Retinal pigment epithelial cell (primary cell): ENCODE data around the gene JAZF1.

Source experiments
- DNase-seq: peaks from one replicate; pipeline ENCODE4 v3.0.0-alpha.2; 2010; ENCODE audit warnings: low read depth
- H3K4me3 ChIP-seq: 2 replicates; pipeline ENCODE4 v1.5.1; 2011; ENCODE audit warnings: mild to moderate bottlenecking, low read length, control low read depth, moderate library complexity
- CTCF ChIP-seq: conservative IDR thresholded peaks from 2 replicates; pipeline ENCODE4 v1.5.1; 2011; ENCODE audit warnings: low read depth, low read length, control low read depth, inconsistent platforms

Gene JAZF1

DNA sequence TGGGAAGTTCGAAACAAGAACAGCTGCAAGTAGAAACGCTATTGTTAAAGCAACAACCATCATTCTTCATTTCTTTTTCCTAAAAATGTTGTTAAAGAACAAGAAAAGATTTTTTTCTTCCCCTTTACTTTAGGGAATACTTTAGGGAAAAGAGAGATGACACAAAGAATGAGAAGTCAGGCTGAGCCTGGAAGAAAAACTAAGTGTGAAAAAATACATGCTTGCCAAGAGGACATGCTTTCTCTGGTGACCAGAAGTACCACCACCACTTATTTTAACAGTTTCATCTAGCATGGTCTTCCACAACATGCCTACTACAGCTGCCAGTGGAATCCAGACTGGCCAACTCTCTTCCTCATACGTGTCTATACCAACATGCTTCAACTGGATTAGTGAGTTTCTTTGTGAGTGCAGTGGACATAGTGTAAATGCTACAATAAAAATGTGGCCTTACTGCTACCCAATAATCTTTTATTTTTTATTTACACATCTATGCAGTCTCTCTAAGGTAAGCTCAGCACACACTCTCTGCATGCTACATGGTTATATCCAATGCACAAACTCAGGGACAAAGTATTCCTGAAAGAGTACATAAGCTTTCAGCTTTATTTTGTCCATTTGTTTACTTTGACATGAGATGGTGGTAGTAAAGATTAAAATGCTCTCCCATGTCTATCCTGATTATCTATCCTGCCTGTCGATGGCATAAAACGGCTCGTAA is 244.4 kb downstream of the JAZF1 start:
- no peak for DNase-seq
- TF ChIP-seq CTCF: no peak

GRCh38 chr7:27933671-27934565 is 246.7 kb downstream of the JAZF1 start:
- peak; percentile 46 for TF ChIP-seq CTCF
- no peak overlapping the region for H3K4me3 ChIP-seq
- DNase-seq: no peak

More for the DNA sequence above, 244.4 kb downstream of the JAZF1 start:
- no peak overlapping the region for H3K4me3 ChIP-seq

GRCh38 chr7:27930910-27931476 is 249.6 kb downstream of the JAZF1 start:
- H3K4me3 ChIP-seq: no peak overlapping the region
- no peak for TF ChIP-seq CTCF
- no peak for DNase-seq

GRCh38 chr7:27929127-27929526 is 251.5 kb downstream of the JAZF1 start:
- H3K4me3 ChIP-seq: no peak overlapping the region
- peak; percentile 8 for TF ChIP-seq CTCF
- DNase-seq: no peak

- DNase-seq: no peak
- H3K4me3 ChIP-seq: no peak overlapping the region
- no peak for TF ChIP-seq CTCF
Observed at GRCh38 chr7:27928001-27928400, 252.6 kb downstream of the JAZF1 start.

DNA sequence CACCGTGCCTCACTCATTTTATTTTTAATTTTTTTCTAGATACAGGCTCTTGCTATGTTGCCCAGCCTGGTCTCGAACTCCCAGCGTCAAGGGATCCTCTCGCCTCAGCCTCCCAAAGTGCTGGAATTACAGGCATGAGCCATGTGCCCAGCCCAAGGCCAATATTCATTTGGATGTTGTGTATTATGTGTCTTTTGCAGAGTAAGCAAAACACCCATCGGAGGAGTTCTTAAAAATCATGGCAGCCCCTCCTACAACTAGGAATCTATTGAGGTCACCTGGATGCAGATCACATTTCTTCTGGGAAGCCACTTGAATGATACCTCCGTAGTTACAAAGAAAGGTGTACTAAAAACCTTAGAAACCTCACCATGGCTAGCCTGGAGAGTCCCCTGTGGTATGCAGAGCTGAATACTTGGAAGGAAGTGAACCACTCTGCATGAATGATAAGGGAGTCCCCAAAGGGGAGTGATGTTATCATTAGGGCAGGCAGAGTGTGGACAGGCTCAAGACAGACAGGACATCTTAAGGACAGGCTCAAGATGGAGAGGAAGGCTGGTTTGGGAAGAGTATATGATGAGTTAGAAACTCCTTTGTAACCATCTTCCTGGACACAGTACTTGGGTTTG is 254.9 kb downstream of the JAZF1 start:
- DNase-seq: no peak
- no peak for TF ChIP-seq CTCF
- H3K4me3 ChIP-seq: no peak overlapping the region
